A549 (cell line): ENCODE data around the gene STIP1.

Experiments used
- CTCF ChIP-seq: fragments of >200 bp; sonication (Bioruptor Twin); formaldehyde crosslinking; IDR thresholded peaks from 3 replicates; pipeline ENCODE4 v1.5.1; 2016
- JUNB ChIP-seq: fragments of >200 bp; sonication (Bioruptor Twin); formaldehyde crosslinking; IDR thresholded peaks from 2 replicates; pipeline ENCODE4 v1.6.1; 2016
- KDM1A ChIP-seq: fragments of 200-600 bp; sonication (generic); IDR thresholded peaks from 2 replicates; pipeline ENCODE4 v1.6.1; 2016; ENCODE audit warnings: low read depth, mild to moderate bottlenecking
- MYC ChIP-seq: IDR thresholded peaks from 2 replicates; pipeline ENCODE4 v1.6.1; 2012; ENCODE audit warnings: mild to moderate bottlenecking, inconsistent platforms, low read length, improper control_type of control experiment, borderline replicate concordance
- POLR2AphosphoS2 ChIP-seq: conservative IDR thresholded peaks from 2 replicates; pipeline ENCODE4 v1.6.1; 2012; ENCODE audit warnings: low read length, improper control_type of control experiment, inconsistent platforms
- RFX5 ChIP-seq: fragments of 450-650 bp; IDR thresholded peaks from 2 replicates; pipeline ENCODE4 v1.7.1; 2014; ENCODE audit warnings: antibody characterized with exemption, mild to moderate bottlenecking, moderate library complexity
- TF ChIP-seq, protein P1 (sequence below): fragments of 150-350 bp; IDR thresholded peaks from 2 replicates; pipeline ENCODE4 v1.6.1; 2014; ENCODE audit warnings: low read depth, mild to moderate bottlenecking, low read length

DNA sequence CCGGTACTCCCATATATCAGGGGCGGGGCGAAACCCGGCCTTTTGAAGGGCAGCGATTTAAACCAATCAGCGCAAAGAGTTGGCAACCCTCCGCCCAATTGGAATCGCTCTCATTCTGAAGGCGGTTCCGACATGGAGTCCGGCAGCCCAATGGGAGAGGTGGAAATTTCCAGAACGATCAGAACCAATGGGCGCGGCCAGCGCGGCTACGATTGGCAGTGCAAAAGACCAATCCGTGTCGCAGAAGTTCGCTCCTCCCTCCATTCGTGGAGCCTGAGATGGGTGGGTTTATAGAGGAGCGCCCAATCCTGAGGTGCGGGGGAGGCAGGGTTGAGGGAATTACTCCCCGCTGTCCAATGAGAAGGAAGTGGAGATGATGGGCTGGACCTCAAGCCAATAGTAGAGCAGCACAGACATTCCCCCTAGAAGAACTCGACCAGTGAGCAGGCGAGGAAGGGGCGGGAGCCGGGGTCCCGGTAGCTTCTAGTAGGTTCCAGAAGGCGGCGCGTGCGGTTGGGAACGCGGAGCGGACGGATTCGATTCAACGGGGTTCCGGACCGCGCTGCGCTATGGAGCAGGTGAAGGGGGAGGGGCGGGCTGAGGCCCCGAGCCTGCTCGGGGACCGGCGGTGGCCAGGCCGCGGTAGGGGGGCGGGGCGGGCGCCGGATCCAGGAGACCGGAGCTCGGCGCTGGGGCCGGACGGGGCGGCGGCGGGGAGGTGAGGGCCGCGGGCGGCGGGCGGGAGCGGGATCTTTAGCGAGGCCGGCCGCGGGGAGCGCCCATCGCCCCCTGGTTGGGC lies at the start of gene STIP1:
- TF ChIP-seq, protein P1, sequence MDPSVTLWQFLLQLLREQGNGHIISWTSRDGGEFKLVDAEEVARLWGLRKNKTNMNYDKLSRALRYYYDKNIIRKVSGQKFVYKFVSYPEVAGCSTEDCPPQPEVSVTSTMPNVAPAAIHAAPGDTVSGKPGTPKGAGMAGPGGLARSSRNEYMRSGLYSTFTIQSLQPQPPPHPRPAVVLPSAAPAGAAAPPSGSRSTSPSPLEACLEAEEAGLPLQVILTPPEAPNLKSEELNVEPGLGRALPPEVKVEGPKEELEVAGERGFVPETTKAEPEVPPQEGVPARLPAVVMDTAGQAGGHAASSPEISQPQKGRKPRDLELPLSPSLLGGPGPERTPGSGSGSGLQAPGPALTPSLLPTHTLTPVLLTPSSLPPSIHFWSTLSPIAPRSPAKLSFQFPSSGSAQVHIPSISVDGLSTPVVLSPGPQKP: no peak
- TF ChIP-seq POLR2AphosphoS2 (no peak), CTCF (no peak), RFX5 (no peak), JUNB (no peak), KDM1A (no peak), MYC (peak; percentile 71; the same call in 1 of the 2 replicates)
